ENCODE results near the gene PRKCE. TPM values are rescaled to one million over a fixed set of nuclear protein-coding genes. Genes with fewer than 3 reads are reported as not detected.

The PRKCE gene
- total RNA-seq, 2 experiments from 2014 or later = 24.9 to 26.2 TPM

- Histone ChIP-seq H3K27ac (ENCODE audit: low read depth in 1 of 2, low read length in 2 of 2) (no peak overlapping the region), H3K4me1 (ENCODE audit: insufficient read depth, low read length) (no peaks in the 10 kb centered on the region), H3K27me3 (ENCODE audit: control insufficient read depth in 1 of 2, insufficient read depth in 2 of 2, low read length in 2 of 2) (no peaks in the 10 kb centered on the region), H3K36me3 (ENCODE audit: insufficient read depth, low read length) (no peaks in the 10 kb centered on the region), H3K9me3 (ENCODE audit: control insufficient read depth in 1 of 2, insufficient read depth in 1 of 2, low read length in 2 of 2) (no peaks in the 10 kb centered on the region), H3K4me3 (ENCODE audit: low read length) (no peak overlapping the region)
- DNase-seq (no peak), ATAC-seq (ENCODE audit: poor library complexity) (no peak)
- no peak overlapping the region for H3K4me3 Mint-ChIP-seq
- no peaks in the 10 kb centered on the region for H3K9me3 Mint-ChIP-seq
- H3K27ac Mint-ChIP-seq = no peak overlapping the region
- POLR2A ChIA-PET = no interaction called here
- CTCF ChIA-PET = no interaction called here
- H3K4me1 Mint-ChIP-seq (ENCODE audit: low read depth) = no peaks in the 10 kb centered on the region
- intact Hi-C loops (cut with DNase I, micrococcal nuclease) = no loop called here
- TF ChIP-seq CTCF (IDR thresholded peaks at IDR 0.05) = no peak
- H3K36me3 Mint-ChIP-seq (ENCODE audit: low read depth) = no peaks in the 10 kb centered on the region
- no peaks in the 10 kb centered on the region for H3K27me3 Mint-ChIP-seq
These were observed 483.9 kb downstream of the PRKCE start for GRCh38 chr2:46135228-46135855.

- Histone ChIP-seq H3K4me3 (ENCODE audit: low read length) (no peak overlapping the region), H3K36me3 (ENCODE audit: insufficient read depth, low read length) (no peaks in the 10 kb centered on the region), H3K27ac (ENCODE audit: low read depth in 1 of 2, low read length in 2 of 2) (no peak overlapping the region), H3K9me3 (ENCODE audit: control insufficient read depth in 1 of 2, insufficient read depth in 1 of 2, low read length in 2 of 2) (no peaks in the 10 kb centered on the region), H3K4me1 (ENCODE audit: insufficient read depth, low read length) (no peaks in the 10 kb centered on the region), H3K27me3 (ENCODE audit: control insufficient read depth in 1 of 2, insufficient read depth in 2 of 2, low read length in 2 of 2) (no peaks in the 10 kb centered on the region)
- Mint-ChIP-seq H3K27ac (no peak overlapping the region), H3K27me3 (no peaks in the 10 kb centered on the region), H3K9me3 (no peaks in the 10 kb centered on the region), H3K4me1 (ENCODE audit: low read depth) (no peaks in the 10 kb centered on the region), H3K4me3 (no peak overlapping the region), H3K36me3 (ENCODE audit: low read depth) (no peaks in the 10 kb centered on the region)
- ATAC-seq (ENCODE audit: poor library complexity) (no peak), DNase-seq (no peak)
- ChIA-PET CTCF (no interaction called here), POLR2A (no interaction called here)
- TF ChIP-seq CTCF (IDR thresholded peaks at IDR 0.05) = no peak
- intact Hi-C loops (cut with DNase I, micrococcal nuclease) = no loop called here
These were observed 484.5 kb downstream of the PRKCE start for GRCh38 chr2:46135958-46136357.

- no peak overlapping the region for H3K27ac Mint-ChIP-seq
- no peaks in the 10 kb centered on the region for H3K36me3 ChIP-seq (ENCODE audit: insufficient read depth, low read length)
- no peak overlapping the region for H3K4me3 ChIP-seq (ENCODE audit: low read length)
- H3K9me3 Mint-ChIP-seq = no peaks in the 10 kb centered on the region
- no peak for TF ChIP-seq CTCF (IDR thresholded peaks at IDR 0.05)
- no peaks in the 10 kb centered on the region for H3K9me3 ChIP-seq (ENCODE audit: control insufficient read depth in 1 of 2, insufficient read depth in 1 of 2, low read length in 2 of 2)
- no peaks in the 10 kb centered on the region for H3K4me1 ChIP-seq (ENCODE audit: insufficient read depth, low read length)
- H3K36me3 Mint-ChIP-seq (ENCODE audit: low read depth) = no peaks in the 10 kb centered on the region
- ATAC-seq (ENCODE audit: poor library complexity) (no peak), DNase-seq (no peak)
- intact Hi-C loops (cut with DNase I, micrococcal nuclease) = no loop called here
- H3K4me1 Mint-ChIP-seq (ENCODE audit: low read depth) = no peaks in the 10 kb centered on the region
- H3K27me3 ChIP-seq (ENCODE audit: control insufficient read depth in 1 of 2, insufficient read depth in 2 of 2, low read length in 2 of 2) = no peaks in the 10 kb centered on the region
- no peak overlapping the region for H3K27ac ChIP-seq (ENCODE audit: low read depth in 1 of 2, low read length in 2 of 2)
- no peaks in the 10 kb centered on the region for H3K27me3 Mint-ChIP-seq
- H3K4me3 Mint-ChIP-seq = no peak overlapping the region
- POLR2A ChIA-PET = no interaction called here
- CTCF ChIA-PET = no interaction called here
These were observed 485.0 kb downstream of the PRKCE start for GRCh38 chr2:46136481-46136880.
